Adipocyte (in vitro differentiated cells): ENCODE results near the gene LRPPRC.

ENCODE experiments used
- DNase-seq: peaks from one replicate; pipeline ENCODE4 v3.0.0-alpha.2; 2015; ENCODE audit warnings: low read depth
- H3K27me3 ChIP-seq: replicated peaks from 2 replicates; pipeline ENCODE4 v1.7.0; 2013; ENCODE audit warnings: mild to moderate bottlenecking, low read length, moderate library complexity; ENCODE audit not compliant: control insufficient read depth, insufficient read depth
- H3K36me3 ChIP-seq: 2 replicates; pipeline ENCODE4 v1.7.0; 2013; ENCODE audit warnings: low read length, mild to moderate bottlenecking, moderate library complexity; ENCODE audit not compliant: control insufficient read depth, insufficient read depth, severe bottlenecking
- H3K4me1 ChIP-seq: 2 replicates; pipeline ENCODE4 v1.7.0; 2013; ENCODE audit warnings: mild to moderate bottlenecking, low read length, moderate library complexity; ENCODE audit not compliant: control insufficient read depth, insufficient read depth
- H3K4me3 ChIP-seq: 2 replicates; pipeline ENCODE4 v1.7.0; 2013; ENCODE audit warnings: mild to moderate bottlenecking, low read length, moderate library complexity
- H3K9ac ChIP-seq: 2 replicates; pipeline ENCODE4 v1.7.0; 2013; ENCODE audit warnings: mild to moderate bottlenecking, low read length, moderate library complexity
- H3K9me3 ChIP-seq: 2 replicates; pipeline ENCODE4 v1.7.0; 2013; ENCODE audit warnings: mild to moderate bottlenecking, low read length, moderate library complexity; ENCODE audit not compliant: control insufficient read depth

LRPPRC gene

GRCh38 chr2:44009136-44009735, 13.4 kb upstream of the LRPPRC start:
- peaks cover 27% of the 10 kb centered on the region for H3K27me3 ChIP-seq

GRCh38 chr2:44005846-44006245, 10.1 kb upstream of the LRPPRC start:
- Histone ChIP-seq H3K27me3 (peaks cover 9% of the 10 kb centered on the region), H3K36me3 (no peaks in the 10 kb centered on the region), H3K9me3 (no peaks in the 10 kb centered on the region), H3K9ac (no peak overlapping the region), H3K4me3 (no peak overlapping the region), H3K4me1 (peaks cover 12% of the 10 kb centered on the region)
- DNase-seq, result no peak

More at GRCh38 chr2:44009136-44009735, 13.4 kb upstream of the LRPPRC start:
- no peak overlapping the region for H3K4me3 ChIP-seq
- no peaks in the 10 kb centered on the region for H3K36me3 ChIP-seq
- DNase-seq, result no peak
- no peak overlapping the region for H3K9ac ChIP-seq
- peaks cover 12% of the 10 kb centered on the region for H3K4me1 ChIP-seq
- no peaks in the 10 kb centered on the region for H3K9me3 ChIP-seq

GRCh38 chr2:44004735-44005602, 9.2 kb upstream of the LRPPRC start:
- no peak for DNase-seq
- no peaks in the 10 kb centered on the region for H3K9me3 ChIP-seq
- no peaks in the 10 kb centered on the region for H3K36me3 ChIP-seq
- H3K9ac ChIP-seq, result no peak overlapping the region
- peaks cover 12% of the 10 kb centered on the region for H3K4me1 ChIP-seq
- H3K27me3 ChIP-seq, result peaks cover under 1% of the 10 kb centered on the region
- H3K4me3 ChIP-seq, result no peak overlapping the region

GRCh38 chr2:44001716-44002115, 5.9 kb upstream of the LRPPRC start:
- Histone ChIP-seq H3K9ac (no peak overlapping the region), H3K36me3 (no peaks in the 10 kb centered on the region), H3K27me3 (no peaks in the 10 kb centered on the region), H3K4me3 (no peak overlapping the region), H3K4me1 (peaks cover 12% of the 10 kb centered on the region), H3K9me3 (no peaks in the 10 kb centered on the region)
- DNase-seq, result no peak

GRCh38 chr2:43998263-43998662, 2.5 kb upstream of the LRPPRC start:
- peaks cover 15% of the 10 kb centered on the region for H3K4me1 ChIP-seq
- H3K4me3 ChIP-seq, result no peak overlapping the region
- H3K9ac ChIP-seq, result no peak overlapping the region
- H3K27me3 ChIP-seq, result no peaks in the 10 kb centered on the region
- no peaks in the 10 kb centered on the region for H3K9me3 ChIP-seq
- H3K36me3 ChIP-seq, result no peaks in the 10 kb centered on the region
- DNase-seq, result no peak

GRCh38 chr2:43993437-43993836, 2.4 kb downstream of the LRPPRC start:
- no peak overlapping the region for H3K4me3 ChIP-seq
- DNase-seq, result no peak
- peaks cover 20% of the 10 kb centered on the region for H3K36me3 ChIP-seq
- H3K4me1 ChIP-seq, result peaks cover 17% of the 10 kb centered on the region
- no peak overlapping the region for H3K9ac ChIP-seq
- no peaks in the 10 kb centered on the region for H3K27me3 ChIP-seq
- no peaks in the 10 kb centered on the region for H3K9me3 ChIP-seq

- Histone ChIP-seq H3K27me3 (no peaks in the 10 kb centered on the region), H3K9me3 (no peaks in the 10 kb centered on the region), H3K9ac (no peak overlapping the region), H3K4me1 (peaks cover 18% of the 10 kb centered on the region), H3K36me3 (peaks cover 33% of the 10 kb centered on the region), H3K4me3 (no peak overlapping the region)
- no peak for DNase-seq
These were observed 6.2 kb downstream of the LRPPRC start for GRCh38 chr2:43989545-43989944.

GRCh38 chr2:43986600-43986999, 9.2 kb downstream of the LRPPRC start:
- H3K4me1 ChIP-seq, result peaks cover 13% of the 10 kb centered on the region
- peaks cover 27% of the 10 kb centered on the region for H3K36me3 ChIP-seq
- no peaks in the 10 kb centered on the region for H3K27me3 ChIP-seq
- H3K9ac ChIP-seq, result no peak overlapping the region
- no peak overlapping the region for H3K4me3 ChIP-seq
- no peaks in the 10 kb centered on the region for H3K9me3 ChIP-seq
- DNase-seq, result no peak

- DNase-seq, result no peak
- no peak overlapping the region for H3K9ac ChIP-seq
- no peaks in the 10 kb centered on the region for H3K27me3 ChIP-seq
- H3K4me3 ChIP-seq, result no peak overlapping the region
- H3K4me1 ChIP-seq, result peaks cover 19% of the 10 kb centered on the region
- H3K36me3 ChIP-seq, result peaks cover 31% of the 10 kb centered on the region
- no peaks in the 10 kb centered on the region for H3K9me3 ChIP-seq
These were observed 10.4 kb downstream of the LRPPRC start for GRCh38 chr2:43985359-43985758.

- Histone ChIP-seq H3K9ac (no peak overlapping the region), H3K4me1 (peaks cover 19% of the 10 kb centered on the region), H3K27me3 (no peaks in the 10 kb centered on the region), H3K9me3 (no peaks in the 10 kb centered on the region), H3K36me3 (peaks cover 37% of the 10 kb centered on the region), H3K4me3 (no peak overlapping the region)
- DNase-seq, result no peak
These were observed 11.3 kb downstream of the LRPPRC start for GRCh38 chr2:43984533-43984932.

GRCh38 chr2:43980902-43981301, 14.9 kb downstream of the LRPPRC start:
- no peaks in the 10 kb centered on the region for H3K27me3 ChIP-seq
- H3K9ac ChIP-seq, result no peak overlapping the region
- H3K4me3 ChIP-seq, result no peak overlapping the region
- H3K9me3 ChIP-seq, result no peaks in the 10 kb centered on the region
- peaks cover 19% of the 10 kb centered on the region for H3K4me1 ChIP-seq
- H3K36me3 ChIP-seq, result peaks cover 62% of the 10 kb centered on the region
- no peak for DNase-seq
